Endothelial cell of umbilical vein (primary cell): Measurements from ENCODE around the gene TECTA. TPM values are rescaled to one million over a fixed set of nuclear protein-coding genes. Genes with fewer than 3 reads are reported as not detected.

Experiments used
- BruUV-seq: library from RNA; stranded (reverse); fragments of 400-500 nt; replicated peaks from 2 replicates; lab custom pipeline; 2021; lab: Mats Ljungman, UMichigan
- CTCF ChIA-PET: fragments of 300-600, 350-600 bp; sonication (Branson Sonifier 250); formaldehyde crosslinking; loops from one replicate; lab custom pipeline; 2021; ENCODE audit warnings: antibody characterized with exemption, inconsistent platforms; lab: Charles Lee
- POLR2A ChIA-PET: fragments of 300-600, 350-600 bp; sonication (Branson Sonifier 250); formaldehyde crosslinking; loops from one replicate; lab custom pipeline; 2021; ENCODE audit warnings: antibody characterized with exemption, inconsistent platforms; lab: Charles Lee
- DNase-seq: peaks from one replicate; pipeline ENCODE4 v3.0.0-alpha.2; 2011; ENCODE audit warnings: low read depth, low spot score
- FAIRE-seq: peaks from 2 replicates; lab custom pipeline; 2011; peaks lifted over from hg19 to GRCh38; lab: Jason Lieb, UNC
- H2AFZ ChIP-seq: 2 replicates; pipeline ENCODE4 v1.6.0; 2012; ENCODE audit warnings: low read depth, low read length, control low read depth, inconsistent platforms
- H3K27ac ChIP-seq: 2 replicates; pipeline ENCODE4 v1.5.1; 2011; ENCODE audit warnings: low read depth, mild to moderate bottlenecking, control low read depth, low read length, moderate library complexity; ENCODE audit not compliant: insufficient read depth
- H3K27me3 ChIP-seq, 2 experiments: 2 replicates each; pipeline versions ENCODE4 v1.6.0 to v1.6.1; 2011; ENCODE audit warnings: low read length in 2 of 2, mixed read lengths in 1 of 2; ENCODE audit not compliant: control insufficient read depth in 2 of 2, insufficient read depth in 2 of 2
- H3K36me3 ChIP-seq, 2 experiments: 2 replicates in 1 of 2; 3 replicates in 1 of 2; pipeline ENCODE4 v1.5.1; 2011; ENCODE audit warnings: low read length in 2 of 2, mild to moderate bottlenecking in 1 of 2, moderate library complexity in 1 of 2; ENCODE audit not compliant: control insufficient read depth in 2 of 2, insufficient read depth in 2 of 2; ENCODE audit errors: extremely low read depth in 1 of 2
- H3K4me1 ChIP-seq: 3 replicates; pipeline ENCODE4 v1.5.1; 2011; ENCODE audit warnings: mild to moderate bottlenecking, low read length; ENCODE audit not compliant: control insufficient read depth, insufficient read depth; ENCODE audit errors: extremely low read depth
- H3K4me2 ChIP-seq: 2 replicates; pipeline ENCODE4 v1.6.1; 2011; ENCODE audit warnings: low read length, control low read depth, mixed read lengths; ENCODE audit not compliant: insufficient read depth
- H3K4me3 ChIP-seq, 3 experiments: fragments of 200-600 bp in 1 of 3; sonication (generic), shearing (Covaris generic) in 1 of 3; replicated peaks in 1 of 3; 2 replicates each; pipeline ENCODE4 v1.5.1; 2011 to 2016; ENCODE audit warnings: control low read depth in 3 of 3, low read length in 3 of 3, mild to moderate bottlenecking in 2 of 3, inconsistent platforms in 1 of 3, low read depth in 1 of 3, moderate library complexity in 1 of 3; ENCODE audit not compliant: insufficient read depth in 1 of 3
- H3K79me2 ChIP-seq: 2 replicates; pipeline ENCODE4 v1.6.0; 2012; ENCODE audit warnings: low read length, inconsistent platforms; ENCODE audit not compliant: control insufficient read depth, insufficient read depth
- H3K9ac ChIP-seq: replicated peaks from 2 replicates; pipeline ENCODE3; 2011; ENCODE audit warnings: low read length, control low read depth; ENCODE audit not compliant: insufficient read depth; ENCODE audit errors: extremely low read depth
- H3K9me1 ChIP-seq: replicated peaks from 3 replicates; pipeline ENCODE4 v1.6.0; 2011; ENCODE audit warnings: mild to moderate bottlenecking, low read length; ENCODE audit not compliant: control insufficient read depth, insufficient read depth; ENCODE audit errors: extremely low read depth
- H3K9me3 ChIP-seq: replicated peaks from 2 replicates; pipeline ENCODE4 v1.5.1; 2012; ENCODE audit warnings: low read length, inconsistent platforms; ENCODE audit not compliant: control insufficient read depth, insufficient read depth
- H4K20me1 ChIP-seq: replicated peaks from 2 replicates; pipeline ENCODE3; 2011; ENCODE audit warnings: mild to moderate bottlenecking, low read length; ENCODE audit not compliant: control insufficient read depth, insufficient read depth; ENCODE audit errors: extremely low read depth
- EZH2 ChIP-seq: IDR thresholded peaks from 2 replicates; pipeline ENCODE4 v1.6.1; 2012; ENCODE audit warnings: borderline replicate concordance, low read depth, mild to moderate bottlenecking, moderate library complexity, low read length, inconsistent platforms; ENCODE audit not compliant: severe bottlenecking
- FOS ChIP-seq: IDR thresholded peaks from 2 replicates; pipeline ENCODE4 v1.6.1; 2011; ENCODE audit warnings: mild to moderate bottlenecking, low read length, moderate library complexity, borderline replicate concordance; ENCODE audit not compliant: insufficient read depth
- GATA2 ChIP-seq: IDR thresholded peaks from 2 replicates; pipeline ENCODE4 v1.7.0; 2011; ENCODE audit warnings: low read depth, mild to moderate bottlenecking, moderate library complexity, mixed read lengths, low read length; ENCODE audit not compliant: insufficient read length, insufficient read depth
- JUN ChIP-seq: IDR thresholded peaks from 2 replicates; pipeline ENCODE4 v1.6.1; 2011; ENCODE audit warnings: borderline replicate concordance, low read depth; ENCODE audit not compliant: insufficient read length, insufficient read depth
- MYC ChIP-seq: IDR thresholded peaks from one replicate; pipeline ENCODE4 v1.6.1; 2011; ENCODE audit warnings: mild to moderate bottlenecking, low read depth, low read length
- POLR2A ChIP-seq: IDR thresholded peaks from 2 replicates; pipeline ENCODE4 v1.6.1; 2012; ENCODE audit warnings: low read depth, mild to moderate bottlenecking, control low read depth, low read length
- POLR2AphosphoS5 ChIP-seq: IDR thresholded peaks from 2 replicates; pipeline ENCODE4 v1.6.1; 2012; ENCODE audit warnings: low read depth, mild to moderate bottlenecking, control low read depth, low read length, moderate library complexity; ENCODE audit not compliant: insufficient read depth
- dilution Hi-C: fragments of 300-500 bp; cut with MboI; formaldehyde crosslinking; loops from one replicate; pipeline ENCODE4 v1.15.0; 2019; ENCODE audit warnings: low sequenced_read_pairs; ENCODE audit not compliant: extremely low pct_ligation_motif_present
- intact Hi-C: fragments of 100-400 bp; cut with micrococcal nuclease; formaldehyde crosslinking; loops from one replicate; pipeline ENCODE4 v1.10.0; 2022
- polyA plus RNA-seq, 4 experiments: library from polyadenylated mRNA; depleted of rRNA in 3 of 4; stranded (reverse) in 3 of 4; unstranded in 1 of 4; fragments of >200 nt; gene quantifications; 2 replicates each; pipeline versions ENCODE4 v1.2.1 to v1.2.3, GENCODE V29; 2011 to 2012; ENCODE audit warnings: missing spikeins in 1 of 4
- total RNA-seq: library from RNA; stranded (reverse); gene quantifications from 2 replicates; pipeline ENCODE4 v1.2.3, GENCODE V29; 2021
- TF ChIP-seq, protein P1 (sequence below): IDR thresholded peaks from 2 replicates; pipeline ENCODE4 v1.6.1; 2011; ENCODE audit not compliant: insufficient read depth, insufficient read length
- TF ChIP-seq, protein P2 (sequence below), 2 donors: IDR thresholded peaks; 1 replicate in 1 of 2; 2 replicates in 1 of 2; pipeline ENCODE4 v1.5.1; 2011; ENCODE audit warnings: low read length in 2 of 2, mild to moderate bottlenecking in 2 of 2, moderate library complexity in 2 of 2, control low read depth in 1 of 2, inconsistent platforms in 1 of 2, low read depth in 1 of 2; ENCODE audit not compliant: insufficient read depth in 1 of 2; ENCODE audit errors: extremely low read depth in 1 of 2

The TECTA gene
- total and polyA plus RNA-seq, 2 donors (not counting 3 experiments of a cell fraction or from before 2014, with no cell fraction given) = 0.44 to 0.69 TPM

DNA sequence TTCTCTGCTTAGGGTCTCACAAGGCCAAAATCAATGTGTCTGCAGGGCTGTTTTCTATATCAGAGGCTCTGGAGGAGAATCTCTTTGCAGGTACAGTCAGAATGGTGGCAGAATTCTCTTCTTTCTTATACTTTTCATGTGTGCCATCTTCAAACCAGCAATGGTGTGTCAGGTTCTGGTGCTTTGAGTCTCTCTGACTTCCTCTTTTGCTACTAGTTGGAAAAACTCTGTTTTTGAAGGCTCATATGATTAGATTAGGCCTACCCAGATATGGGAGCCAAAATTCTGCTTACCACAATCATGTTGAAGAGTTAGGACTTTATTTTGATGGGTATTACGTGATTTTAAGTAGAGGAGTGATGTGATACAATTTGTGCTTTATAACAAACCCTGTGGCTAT is 18.8 kb upstream of the TECTA start:
- no peaks in the 10 kb centered on the region for H3K9me1 ChIP-seq
- no peak overlapping the region for H3K4me2 ChIP-seq
- H3K9ac ChIP-seq = no peak overlapping the region
- H3K79me2 ChIP-seq = no peaks in the 10 kb centered on the region
- dilution Hi-C loops = no loop called here
- no peaks in the 10 kb centered on the region for H3K4me1 ChIP-seq
- BruUV-seq = no TSS peak
- H3K27ac ChIP-seq = no peak overlapping the region
- H2AFZ ChIP-seq = no peak overlapping the region
- CTCF ChIA-PET = no interaction called here
- TF ChIP-seq, protein P1, sequence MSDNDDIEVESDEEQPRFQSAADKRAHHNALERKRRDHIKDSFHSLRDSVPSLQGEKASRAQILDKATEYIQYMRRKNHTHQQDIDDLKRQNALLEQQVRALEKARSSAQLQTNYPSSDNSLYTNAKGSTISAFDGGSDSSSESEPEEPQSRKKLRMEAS = no peak
- TF ChIP-seq POLR2AphosphoS5 (no peak), JUN (no peak), MYC (no peak), EZH2 (no peak), GATA2 (no peak), POLR2A (no peak), FOS (no peak)
- TF ChIP-seq, protein P2, sequence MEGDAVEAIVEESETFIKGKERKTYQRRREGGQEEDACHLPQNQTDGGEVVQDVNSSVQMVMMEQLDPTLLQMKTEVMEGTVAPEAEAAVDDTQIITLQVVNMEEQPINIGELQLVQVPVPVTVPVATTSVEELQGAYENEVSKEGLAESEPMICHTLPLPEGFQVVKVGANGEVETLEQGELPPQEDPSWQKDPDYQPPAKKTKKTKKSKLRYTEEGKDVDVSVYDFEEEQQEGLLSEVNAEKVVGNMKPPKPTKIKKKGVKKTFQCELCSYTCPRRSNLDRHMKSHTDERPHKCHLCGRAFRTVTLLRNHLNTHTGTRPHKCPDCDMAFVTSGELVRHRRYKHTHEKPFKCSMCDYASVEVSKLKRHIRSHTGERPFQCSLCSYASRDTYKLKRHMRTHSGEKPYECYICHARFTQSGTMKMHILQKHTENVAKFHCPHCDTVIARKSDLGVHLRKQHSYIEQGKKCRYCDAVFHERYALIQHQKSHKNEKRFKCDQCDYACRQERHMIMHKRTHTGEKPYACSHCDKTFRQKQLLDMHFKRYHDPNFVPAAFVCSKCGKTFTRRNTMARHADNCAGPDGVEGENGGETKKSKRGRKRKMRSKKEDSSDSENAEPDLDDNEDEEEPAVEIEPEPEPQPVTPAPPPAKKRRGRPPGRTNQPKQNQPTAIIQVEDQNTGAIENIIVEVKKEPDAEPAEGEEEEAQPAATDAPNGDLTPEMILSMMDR (IDR thresholded peaks at IDR 0.05; ENCODE audit: extremely low read depth in 1 of 2, insufficient read depth in 1 of 2, low read depth in 1 of 2, low read length in 2 of 2) = no peak
- intact Hi-C loops = no loop called here
- POLR2A ChIA-PET = no interaction called here
- H3K4me3 ChIP-seq = no peak overlapping the region
- H3K9me3 ChIP-seq = no peaks in the 10 kb centered on the region
- no peaks in the 10 kb centered on the region for H3K27me3 ChIP-seq
- FAIRE-seq = no peak
- peaks cover 2 to 3% of the 10 kb centered on the region in 2 experiments for H3K36me3 ChIP-seq
- H4K20me1 ChIP-seq = no peaks in the 10 kb centered on the region
- DNase-seq = no peak
